ENCODE data around the gene ABLIM1. TPM values are rescaled to one million over a fixed set of nuclear protein-coding genes. Genes with fewer than 3 reads are reported as not detected.

ABLIM1 gene
- total and polyA plus RNA-seq, 4 donors: 20.0 to 135 (median 59.9) TPM

DNA sequence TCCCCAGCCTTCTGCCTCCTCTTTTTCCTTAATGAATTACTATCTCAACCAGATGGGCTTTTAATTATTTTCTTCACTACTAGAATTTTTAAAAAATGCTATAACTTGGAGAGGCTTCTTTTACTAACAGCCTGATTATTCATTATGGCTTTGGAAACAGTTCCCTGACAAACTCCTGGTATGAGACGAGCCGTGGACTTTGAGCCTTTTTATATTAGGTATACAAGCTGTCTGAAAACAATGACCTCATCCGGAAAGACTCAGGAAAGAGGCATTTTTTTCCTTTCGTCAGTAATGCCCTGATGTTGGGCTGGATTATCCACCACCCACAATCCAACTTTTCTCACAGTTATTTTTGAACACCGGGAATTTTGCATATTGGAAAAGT lies 26.7 kb upstream of the ABLIM1 start:
- 31 to 50% methylated on average over 5 of the region's 5 CpGs for WGBS, 2 donors
- peak in 2 of 3 donors; percentile 78 to 83 for DNase-seq
- H3K9ac ChIP-seq (ENCODE audit: insufficient read depth in 1 of 2, low read length in 2 of 2): no peak overlapping the region

GRCh38 chr10:114684084-114684821 lies 26.2 kb upstream of the ABLIM1 start:
- Histone ChIP-seq H3K4me3 (peak overlapping the region; percentile 1), H3K9me3 (ENCODE audit: control insufficient read depth in 4 of 4, insufficient read depth in 3 of 4, low read length in 3 of 4) (peaks cover 0 to 3% (median 0%) of the 10 kb centered on the region in 4 donors), H3K9ac (ENCODE audit: insufficient read depth in 1 of 2, low read length in 2 of 2) (no peak overlapping the region), H3K4me1 (ENCODE audit: control insufficient read depth in 5 of 5, insufficient read depth in 5 of 5, low read length in 5 of 5) (peaks cover 15 to 59% (median 25%) of the 10 kb centered on the region in 5 donors), H3K27ac (ENCODE audit: low read depth in 1 of 2, low read length in 1 of 2) (peak overlapping the region; percentile 78 to 92), H3K27me3 (ENCODE audit: control insufficient read depth in 3 of 3, insufficient read depth in 3 of 3, low read length in 2 of 3) (no peaks in the 10 kb centered on the region), H3K36me3 (ENCODE audit: control insufficient read depth in 4 of 4, insufficient read depth in 4 of 4, low read length in 4 of 4) (no peaks in the 10 kb centered on the region)
- 23 to 39% methylated on average over 12 of the region's 12 CpGs for WGBS, 2 donors
- DNase-seq: peak; percentile 63 to 78 (median 67)
- TF ChIP-seq, protein P1, sequence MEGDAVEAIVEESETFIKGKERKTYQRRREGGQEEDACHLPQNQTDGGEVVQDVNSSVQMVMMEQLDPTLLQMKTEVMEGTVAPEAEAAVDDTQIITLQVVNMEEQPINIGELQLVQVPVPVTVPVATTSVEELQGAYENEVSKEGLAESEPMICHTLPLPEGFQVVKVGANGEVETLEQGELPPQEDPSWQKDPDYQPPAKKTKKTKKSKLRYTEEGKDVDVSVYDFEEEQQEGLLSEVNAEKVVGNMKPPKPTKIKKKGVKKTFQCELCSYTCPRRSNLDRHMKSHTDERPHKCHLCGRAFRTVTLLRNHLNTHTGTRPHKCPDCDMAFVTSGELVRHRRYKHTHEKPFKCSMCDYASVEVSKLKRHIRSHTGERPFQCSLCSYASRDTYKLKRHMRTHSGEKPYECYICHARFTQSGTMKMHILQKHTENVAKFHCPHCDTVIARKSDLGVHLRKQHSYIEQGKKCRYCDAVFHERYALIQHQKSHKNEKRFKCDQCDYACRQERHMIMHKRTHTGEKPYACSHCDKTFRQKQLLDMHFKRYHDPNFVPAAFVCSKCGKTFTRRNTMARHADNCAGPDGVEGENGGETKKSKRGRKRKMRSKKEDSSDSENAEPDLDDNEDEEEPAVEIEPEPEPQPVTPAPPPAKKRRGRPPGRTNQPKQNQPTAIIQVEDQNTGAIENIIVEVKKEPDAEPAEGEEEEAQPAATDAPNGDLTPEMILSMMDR (IDR thresholded peaks at IDR 0.05; ENCODE audit: control extremely low read depth, extremely low read depth): no peak
- peak; percentile 66 for ATAC-seq (ENCODE audit: insufficient read depth, low FRiP score)

More for the DNA sequence above, 26.7 kb upstream of the ABLIM1 start:
- ATAC-seq (ENCODE audit: insufficient read depth, low FRiP score): no peak
- Histone ChIP-seq H3K4me3 (no peak overlapping the region), H3K36me3 (ENCODE audit: control insufficient read depth in 4 of 4, insufficient read depth in 4 of 4, low read length in 4 of 4) (no peaks in the 10 kb centered on the region), H3K27ac (ENCODE audit: low read depth in 1 of 2, low read length in 1 of 2) (peak overlapping the region in 1 of 2 donors; percentile 87), H3K27me3 (ENCODE audit: control insufficient read depth in 3 of 3, insufficient read depth in 3 of 3, low read length in 2 of 3) (no peaks in the 10 kb centered on the region), H3K4me1 (ENCODE audit: control insufficient read depth in 5 of 5, insufficient read depth in 5 of 5, low read length in 5 of 5) (peaks cover 15 to 57% (median 25%) of the 10 kb centered on the region in 5 donors), H3K9me3 (ENCODE audit: control insufficient read depth in 4 of 4, insufficient read depth in 3 of 4, low read length in 3 of 4) (peaks cover 0 to 3% (median 0%) of the 10 kb centered on the region in 4 donors)
- TF ChIP-seq, protein P1 (IDR thresholded peaks at IDR 0.05; ENCODE audit: control extremely low read depth, extremely low read depth): no peak

GRCh38 chr10:114683593-114683992 lies 25.5 kb upstream of the ABLIM1 start:
- no peak for ATAC-seq (ENCODE audit: insufficient read depth, low FRiP score)
- peak overlapping the region; percentile 67 for H3K4me3 ChIP-seq
- DNase-seq: no peak

More at GRCh38 chr10:114683593-114683992, 25.5 kb upstream of the ABLIM1 start:
- Histone ChIP-seq H3K27me3 (ENCODE audit: control insufficient read depth in 3 of 3, insufficient read depth in 3 of 3, low read length in 2 of 3) (no peaks in the 10 kb centered on the region), H3K27ac (ENCODE audit: low read depth in 1 of 2, low read length in 1 of 2) (peak overlapping the region; percentile 91 to 92), H3K9ac (ENCODE audit: insufficient read depth in 1 of 2, low read length in 2 of 2) (no peak overlapping the region), H3K9me3 (ENCODE audit: control insufficient read depth in 4 of 4, insufficient read depth in 3 of 4, low read length in 3 of 4) (peaks cover 0 to 1% (median 0%) of the 10 kb centered on the region in 4 donors), H3K36me3 (ENCODE audit: control insufficient read depth in 4 of 4, insufficient read depth in 4 of 4, low read length in 4 of 4) (no peaks in the 10 kb centered on the region), H3K4me1 (ENCODE audit: control insufficient read depth in 5 of 5, insufficient read depth in 5 of 5, low read length in 5 of 5) (peaks cover 15 to 65% (median 29%) of the 10 kb centered on the region in 5 donors)
- 49 to 65% methylated on average over 9 of the region's 9 CpGs for WGBS, 2 donors
- TF ChIP-seq, protein P1 (IDR thresholded peaks at IDR 0.05; ENCODE audit: control extremely low read depth, extremely low read depth): no peak
